Gastroesophageal sphincter (tissue), 4 donors: ENCODE results near the gene PLOD3. TPM values are rescaled to one million over a fixed set of nuclear protein-coding genes. Genes with fewer than 3 reads are reported as not detected.

ENCODE experiments used
- ATAC-seq: fragments of 150-250 bp; one replicate; pipeline ENCODE4 v1.9.1; 2016; ENCODE audit warnings: mild to moderate bottlenecking, moderate library complexity
- H3K27ac ChIP-seq, 4 donors: fragments of 200-600 bp; sonication (generic) in 3 of 4; 1 replicate in 3 of 4; 2 replicates in 1 of 4; pipeline ENCODE4 v1.5.1; 2016 to 2019
- H3K27me3 ChIP-seq: fragments of 200-600 bp; sonication (generic); one replicate; pipeline ENCODE4 v1.5.1; 2019
- H3K36me3 ChIP-seq, 2 donors: fragments of 200-600 bp; sonication (generic); one replicate each; pipeline ENCODE4 v1.5.1; 2019; ENCODE audit warnings: control low read depth in 1 of 2
- H3K4me1 ChIP-seq, 3 donors: fragments of 200-600 bp; sonication (generic); 1 replicate in 2 of 3; 2 replicates in 1 of 3; pipeline ENCODE4 v1.5.1; 2016 to 2019; ENCODE audit warnings: control low read depth in 2 of 3
- H3K4me3 ChIP-seq, 2 donors: fragments of 200-600 bp; sonication (generic); one replicate each; pipeline ENCODE4 v1.5.1; 2019; ENCODE audit warnings: mild to moderate bottlenecking in 1 of 2, moderate library complexity in 1 of 2
- H3K9me3 ChIP-seq, 3 donors: fragments of 200-600 bp; sonication (generic); one replicate each; pipeline ENCODE4 v1.5.1; 2017 to 2019; ENCODE audit warnings: control low read depth in 2 of 3
- CTCF ChIP-seq, 4 experiments: fragments of 200-600 bp in 2 of 4; fragments of 450-650 bp in 2 of 4; sonication (generic) in 1 of 4; IDR thresholded peaks; one replicate each; pipeline ENCODE4 v1.5.1; 2017 to 2019; ENCODE audit warnings: antibody characterized with exemption in 4 of 4, mild to moderate bottlenecking in 2 of 4, moderate library complexity in 2 of 4
- EP300 ChIP-seq: sonication (generic); formaldehyde crosslinking; IDR thresholded peaks from one replicate; pipeline ENCODE4 v1.6.1; 2017; ENCODE audit warnings: antibody characterized with exemption, mild to moderate bottlenecking
- POLR2A ChIP-seq, 2 donors: fragments of 450-650 bp; IDR thresholded peaks; one replicate each; pipeline ENCODE4 v1.6.1; 2017; ENCODE audit warnings: antibody characterized with exemption in 2 of 2, mild to moderate bottlenecking in 2 of 2, moderate library complexity in 1 of 2
- POLR2AphosphoS5 ChIP-seq: sonication (generic); formaldehyde crosslinking; IDR thresholded peaks from one replicate; pipeline ENCODE4 v1.6.1; 2017; ENCODE audit warnings: antibody characterized with exemption
- WGBS, 2 donors: methylation state at CpG; one replicate each; pipeline ENCODE4 v1.1.5; 2018; ENCODE audit warnings: low coverage in 1 of 2; 5-methylcytosine and 5-hydroxymethylcytosine counted together
- total RNA-seq, 4 donors: library from RNA; depleted of rRNA; stranded (reverse); fragments of >200 nt; gene quantifications; one replicate each; pipeline ENCODE4 v1.1.0, GENCODE V29; 2016

PLOD3 gene
- total RNA-seq, 4 donors from 2014 or later = 35.0 to 51.3 (median 43.6) TPM

GRCh38 chr7:101164071-101164840, 53.1 kb downstream of the PLOD3 start:
- peak overlapping the region in 1 of 2 donors; percentile 46 for H3K4me3 ChIP-seq
- WGBS, 2 donors = 4% methylated on average over 3 of the region's 75 CpGs; no CpG with 5 or more reads in 1 of the 2 donors
- no peak for ATAC-seq
- no peak overlapping the region for H3K27ac ChIP-seq
- H3K4me1 ChIP-seq = peaks cover 0 to 42% (median 25%) of the 10 kb centered on the region in 3 donors
- no peaks in the 10 kb centered on the region for H3K9me3 ChIP-seq
- peaks cover 100% of the 10 kb centered on the region for H3K27me3 ChIP-seq
- TF ChIP-seq POLR2A (IDR thresholded peaks at IDR 0.05) = no peak
- no peak for TF ChIP-seq EP300
- no peak for TF ChIP-seq CTCF (IDR thresholded peaks at IDR 0.05)
- TF ChIP-seq POLR2AphosphoS5 = no peak
- H3K36me3 ChIP-seq = peaks cover 0 to 25% of the 10 kb centered on the region in 2 donors

- Histone ChIP-seq H3K4me1 (peaks cover 0 to 42% (median 25%) of the 10 kb centered on the region in 3 donors), H3K27me3 (peaks cover 100% of the 10 kb centered on the region), H3K36me3 (peaks cover 0 to 32% of the 10 kb centered on the region in 2 donors), H3K4me3 (peak overlapping the region in 1 of 2 donors; percentile 46), H3K9me3 (no peaks in the 10 kb centered on the region), H3K27ac (no peak overlapping the region)
- ATAC-seq = no peak
- 0% methylated on average over 20 to 25 of the region's 92 CpGs for WGBS, 2 donors
- TF ChIP-seq CTCF (IDR thresholded peaks at IDR 0.05) (no peak), EP300 (no peak), POLR2A (IDR thresholded peaks at IDR 0.05) (no peak), POLR2AphosphoS5 (no peak)
Observed at GRCh38 chr7:101163279-101164070, 53.9 kb downstream of the PLOD3 start.

- Histone ChIP-seq H3K9me3 (no peaks in the 10 kb centered on the region), H3K4me1 (peaks cover 0 to 42% (median 25%) of the 10 kb centered on the region in 3 donors), H3K4me3 (peak overlapping the region in 1 of 2 donors; percentile 46), H3K27ac (no peak overlapping the region), H3K27me3 (peaks cover 92% of the 10 kb centered on the region), H3K36me3 (peaks cover 0 to 40% of the 10 kb centered on the region in 2 donors)
- TF ChIP-seq CTCF (IDR thresholded peaks at IDR 0.05) = no peak
- TF ChIP-seq POLR2AphosphoS5 = no peak
- no peak for TF ChIP-seq EP300
- TF ChIP-seq POLR2A (IDR thresholded peaks at IDR 0.05) = no peak
- ATAC-seq = peak; percentile 23
- WGBS, 2 donors = 7% methylated on average over 12 of the region's 74 CpGs; no CpG with 5 or more reads in 1 of the 2 donors
Observed at GRCh38 chr7:101162551-101163278, 54.7 kb downstream of the PLOD3 start.

GRCh38 chr7:101161692-101162471, 55.5 kb downstream of the PLOD3 start:
- Histone ChIP-seq H3K4me3 (no peak overlapping the region), H3K27me3 (peaks cover 84% of the 10 kb centered on the region), H3K27ac (no peak overlapping the region), H3K9me3 (no peaks in the 10 kb centered on the region), H3K4me1 (peaks cover 0 to 42% (median 25%) of the 10 kb centered on the region in 3 donors), H3K36me3 (peaks cover 0 to 48% of the 10 kb centered on the region in 2 donors)
- TF ChIP-seq CTCF (IDR thresholded peaks at IDR 0.05) (no peak), POLR2A (IDR thresholded peaks at IDR 0.05) (no peak), EP300 (no peak), POLR2AphosphoS5 (no peak)
- no peak for ATAC-seq
- WGBS, 2 donors = 84% methylated on average over 14 of the region's 17 CpGs; no CpG with 5 or more reads in 1 of the 2 donors
